PC-3 (cell line): ENCODE measurements around the gene RIN2. TPM values are rescaled to one million over a fixed set of nuclear protein-coding genes. Genes with fewer than 3 reads are reported as not detected.

Experiments
- ATAC-seq: fragments of 200-7000 bp; cut with Tn5 transposase; 2 replicates; pipeline ENCODE4 v1.9.1; 2020; ENCODE audit warnings: mild to moderate bottlenecking, moderate library complexity
- BruUV-seq: library from RNA; stranded (reverse); fragments of 400-500 nt; replicated peaks from 2 replicates; lab custom pipeline; 2021; lab: Mats Ljungman, UMichigan
- CTCF ChIA-PET: fragments of 300-600 bp; sonication (Branson Sonifier 250); formaldehyde crosslinking; loops from one replicate; lab custom pipeline; 2022; ENCODE audit warnings: antibody characterized with exemption; lab: Charles Lee
- POLR2A ChIA-PET: fragments of 300-600 bp; sonication (Branson Sonifier 250); formaldehyde crosslinking; loops from one replicate; lab custom pipeline; 2022; ENCODE audit warnings: antibody characterized with exemption; ENCODE audit not compliant: unreplicated experiment; lab: Charles Lee
- DNase-seq: peaks from one replicate; pipeline ENCODE4 v3.0.0-alpha.2; 2015
- H2AFZ ChIP-seq: fragments of 300-600 bp; sonication (generic); 2 replicates; pipeline ENCODE4 v1.6.0; 2016; ENCODE audit warnings: antibody characterized with exemption, low read length
- H3F3A ChIP-seq: fragments of 300-600 bp; sonication (generic); one replicate; pipeline ENCODE4 v1.6.0; 2017; ENCODE audit warnings: antibody characterized with exemption, low read length, control low read depth, mild to moderate bottlenecking; ENCODE audit not compliant: unreplicated experiment
- H3K27ac ChIP-seq: fragments of 300-600 bp; sonication (generic); 2 replicates; pipeline ENCODE4 v1.5.1; 2016; ENCODE audit warnings: mild to moderate bottlenecking, low read length
- H3K27me3 ChIP-seq: fragments of 300-600 bp; sonication (generic); 2 replicates; pipeline ENCODE4 v1.6.1; 2016; ENCODE audit warnings: low read length, mixed read lengths
- H3K36me3 ChIP-seq: fragments of 300-600 bp; sonication (generic); 2 replicates; pipeline ENCODE4 v1.6.1; 2016; ENCODE audit warnings: low read depth, mixed run types, low read length, mixed read lengths
- H3K4me1 ChIP-seq: fragments of 300-600 bp; sonication (generic); 2 replicates; pipeline ENCODE4 v1.5.1; 2016; ENCODE audit warnings: low read length; ENCODE audit not compliant: insufficient read depth
- H3K4me2 ChIP-seq: fragments of 300-600 bp; sonication (generic); 2 replicates; pipeline ENCODE4 v1.6.0; 2016; ENCODE audit warnings: low read length
- H3K4me3 ChIP-seq: fragments of 300-600 bp; sonication (generic); 2 replicates; pipeline ENCODE4 v1.5.1; 2016; ENCODE audit warnings: mild to moderate bottlenecking, low read length, mixed read lengths
- H3K79me2 ChIP-seq: fragments of 300-600 bp; sonication (generic); 2 replicates; pipeline ENCODE4 v1.6.1; 2017; ENCODE audit warnings: low read length, mixed read lengths
- H3K9ac ChIP-seq: fragments of 300-600 bp; sonication (generic); 2 replicates; pipeline ENCODE4 v1.6.0; 2016; ENCODE audit warnings: mild to moderate bottlenecking, low read length
- H3K9me2 ChIP-seq: fragments of 300-600 bp; sonication (generic); replicated peaks from 2 replicates; pipeline ENCODE4 v1.6.1; 2016; ENCODE audit warnings: mixed run types, low read length, mixed read lengths
- H3K9me3 ChIP-seq: fragments of 300-600 bp; sonication (generic); 2 replicates; pipeline ENCODE4 v1.6.1; 2016; ENCODE audit warnings: low read length, mixed read lengths
- H4K20me1 ChIP-seq: fragments of 300-600 bp; sonication (generic); 2 replicates; pipeline ENCODE4 v1.6.1; 2016; ENCODE audit warnings: low read length, mixed read lengths
- CTCF ChIP-seq: fragments of 300-600 bp; sonication (generic); conservative IDR thresholded peaks from 2 replicates; pipeline ENCODE4 v1.5.1; 2017; ENCODE audit warnings: antibody characterized with exemption, low read depth, mild to moderate bottlenecking, low read length
- EZH2 ChIP-seq: fragments of 300-600 bp; sonication (generic); IDR thresholded peaks from one replicate; pipeline ENCODE4 v1.6.1; 2017; ENCODE audit warnings: antibody characterized with exemption, mild to moderate bottlenecking, low read length; ENCODE audit not compliant: unreplicated experiment
- EZH2phosphoT487 ChIP-seq: fragments of 300-600 bp; sonication (generic); IDR thresholded peaks from 2 replicates; pipeline ENCODE4 v1.6.1; 2018; ENCODE audit warnings: mild to moderate bottlenecking, antibody characterized with exemption, low read length, borderline replicate concordance
- intact Hi-C: fragments of 100-400 bp; cut with micrococcal nuclease; formaldehyde crosslinking; loops from 2 replicates; pipeline ENCODE4 v1.9.0; 2023
- total RNA-seq: library from RNA; depleted of rRNA; stranded (reverse); fragments of >200 nt; gene quantifications from 2 replicates; pipeline ENCODE4 v1.2.3, GENCODE V29; 2014

Gene RIN2
- total RNA-seq, 1 experiment from 2014 or later: 69.8 TPM

- Histone ChIP-seq H3K4me2 (peak overlapping the region; percentile 79), H3K9me3 (peaks cover 24% of the 10 kb centered on the region), H2AFZ (no peak overlapping the region), H3K27me3 (no peaks in the 10 kb centered on the region), H3K9me2 (no peaks in the 10 kb centered on the region), H3K4me1 (peaks cover 44% of the 10 kb centered on the region), H4K20me1 (no peaks in the 10 kb centered on the region), H3K79me2 (no peaks in the 10 kb centered on the region), H3F3A (peaks cover 5% of the 10 kb centered on the region), H3K9ac (peak overlapping the region; percentile 73; the same call in 1 of the 2 replicates), H3K27ac (peak overlapping the region; percentile 91), H3K4me3 (no peak overlapping the region), H3K36me3 (peaks cover 24% of the 10 kb centered on the region)
- no peak for DNase-seq
- ATAC-seq: no peak
- intact Hi-C loops: loop anchor here (1.0 to 2.0 kb wide), 3 partner anchors 51 to 229 kb away; no protein-coding TSS in a partner anchor
- POLR2A ChIA-PET: no interaction called here
- no TSS peak for BruUV-seq
- CTCF ChIA-PET: no interaction called here
- no peak for TF ChIP-seq EZH2
- no peak for TF ChIP-seq EZH2phosphoT487
- no peak for TF ChIP-seq CTCF
Observed at GRCh38 chr20:19785983-19786285, 27.9 kb downstream of the RIN2 start.

- ATAC-seq: peak; percentile 4; the same call in 1 of the 2 replicates
- Histone ChIP-seq H2AFZ (no peak overlapping the region), H3K9me3 (peaks cover 24% of the 10 kb centered on the region), H3F3A (peaks cover 5% of the 10 kb centered on the region), H4K20me1 (no peaks in the 10 kb centered on the region), H3K27ac (peak overlapping the region; percentile 91), H3K9ac (peak overlapping the region; percentile 73; the same call in 1 of the 2 replicates), H3K79me2 (no peaks in the 10 kb centered on the region), H3K4me2 (peak overlapping the region; percentile 79), H3K27me3 (no peaks in the 10 kb centered on the region), H3K4me3 (no peak overlapping the region), H3K9me2 (no peaks in the 10 kb centered on the region), H3K36me3 (peaks cover 24% of the 10 kb centered on the region), H3K4me1 (peaks cover 44% of the 10 kb centered on the region)
- CTCF ChIA-PET: interaction anchor here (1.0 kb wide), 1 partner anchor 131 kb away, joined by 3 read pairs; no protein-coding TSS in a partner anchor
- TF ChIP-seq EZH2phosphoT487: no peak
- no peak for TF ChIP-seq CTCF
- no peak for TF ChIP-seq EZH2
- BruUV-seq: no TSS peak
- POLR2A ChIA-PET: interaction anchor here (0.7 kb wide), 1 partner anchor 24 kb away, joined by 4 read pairs; no protein-coding TSS in a partner anchor
- intact Hi-C loops: no loop called here
- DNase-seq: peak; percentile 75
Observed at GRCh38 chr20:19786311-19786710, 28.3 kb downstream of the RIN2 start.

GRCh38 chr20:19787366-19787765 lies 29.3 kb downstream of the RIN2 start:
- H3K4me1 ChIP-seq: peaks cover 44% of the 10 kb centered on the region
- H3K9ac ChIP-seq: no peak overlapping the region
- H2AFZ ChIP-seq: no peak overlapping the region
- ATAC-seq (no peak), DNase-seq (no peak)
- H3K4me3 ChIP-seq: no peak overlapping the region
- H3F3A ChIP-seq: peaks cover 5% of the 10 kb centered on the region
- POLR2A ChIA-PET: no interaction called here
- H3K9me2 ChIP-seq: no peaks in the 10 kb centered on the region
- intact Hi-C loops: no loop called here
- no peaks in the 10 kb centered on the region for H4K20me1 ChIP-seq
- TF ChIP-seq CTCF: no peak
- no peak for TF ChIP-seq EZH2
- TF ChIP-seq EZH2phosphoT487: no peak
- peaks cover 24% of the 10 kb centered on the region for H3K9me3 ChIP-seq
- peaks cover 24% of the 10 kb centered on the region for H3K36me3 ChIP-seq
- no peak overlapping the region for H3K4me2 ChIP-seq
- CTCF ChIA-PET: interaction anchor here (1.0 kb wide), 1 partner anchor 130 kb away, joined by 3 read pairs; no protein-coding TSS in a partner anchor
- no peak overlapping the region for H3K27ac ChIP-seq
- BruUV-seq: no TSS peak
- H3K27me3 ChIP-seq: no peaks in the 10 kb centered on the region
- no peaks in the 10 kb centered on the region for H3K79me2 ChIP-seq
